ENCODE data around the gene TLCD3B. TPM values are rescaled to one million over a fixed set of nuclear protein-coding genes. Genes with fewer than 3 reads are reported as not detected.
A peak's percentile ranks its signal among the peaks of the same experiment; 100 is the strongest.

The TLCD3B gene
- total RNA-seq (under 1 TPM in 1 of 5 donors, not detected in 4; 0.92 TPM), polyA plus RNA-seq (under 1 TPM in 1 of 3 donors, not detected in 2; 0.18 TPM)
- long read RNA-seq, donor 1, partial matches to known transcripts, result 0 of 2 reads
- long read RNA-seq, donor 1, other reads (novel, unspliced or antisense), result 0 of 2 reads
- long read RNA-seq, donor 2, transcript FAM57B-202 (5 exons, 2,313 nt), result major isoform, 5 of 5 reads
- long read RNA-seq, donor 2, partial matches to known transcripts, result 0 of 5 reads
- long read RNA-seq, donor 2, other reads (novel, unspliced or antisense), result 0 of 5 reads
- long read RNA-seq, donor 3, partial matches to known transcripts, result 0 of 1 reads
- long read RNA-seq, donor 3, other reads (novel, unspliced or antisense), result 0 of 1 reads
- long read RNA-seq, donor 4, result 0 reads
- long read RNA-seq, donor 5, partial matches to known transcripts, result 0 of 3 reads
- long read RNA-seq, donor 5, other reads (novel, unspliced or antisense), result 0 of 3 reads
- long read RNA-seq, donor 6, partial matches to known transcripts, result 0 of 1 reads
- long read RNA-seq, donor 6, other reads (novel, unspliced or antisense), result 0 of 1 reads
- long read RNA-seq, donor 7, partial matches to known transcripts, result 0 of 1 reads
- long read RNA-seq, donor 7, other reads (novel, unspliced or antisense), result 0 of 1 reads
- long read RNA-seq, donor 8, partial matches to known transcripts, result 413 of 420 reads
- long read RNA-seq, donor 8, other reads (novel, unspliced or antisense), result 7 of 420 reads
- long read RNA-seq, donor 9, partial matches to known transcripts, result 123 of 123 reads
- long read RNA-seq, donor 9, other reads (novel, unspliced or antisense), result 0 of 123 reads
- long read RNA-seq, donor 10, result 0 reads

GRCh38 chr16:30030841-30031413 is at the start of gene TLCD3B:
TLCD3B (minus strand) TSS chr16:30031271; CDS start chr16:30030527, 744 bp downstream.
- Histone ChIP-seq H3K27me3 (peaks cover 24 to 98% (median 70%) of the 10 kb centered on the region in 3 donors), H3K36me3 (no peaks in the 10 kb centered on the region), H3K4me1 (peaks cover 7 to 12% (median 9%) of the 10 kb centered on the region in 4 donors), H3K9me3 (no peaks in the 10 kb centered on the region), H3K4me3 (peak within 1 kb of the TSS; percentile 5 to 26 (median 20)), H3K27ac (no peak within 1 kb of the TSS)
- 0 to 5% (median 2%) methylated on average over 17 to 27 of the region's 27 CpGs for WGBS, 5 donors
- peak in 1 of 2 donors; percentile 43 for DNase-seq
- TF ChIP-seq POLR2AphosphoS5 (IDR thresholded peaks at IDR 0.05) (no peak), CTCF (IDR thresholded peaks at IDR 0.05) (no peak)
- intact Hi-C loops (cut with DNase I; ENCODE audit: low total_unique reads), result no loop called here

GRCh38 chr16:30079480-30079879 is 48.4 kb upstream of the TLCD3B start:
- intact Hi-C loops (cut with DNase I; ENCODE audit: low total_unique reads), result no loop called here
- WGBS, 5 donors, result 76 to 91% (median 89%) methylated on average over 7 of the region's 7 CpGs
- H3K9me3 ChIP-seq, result no peaks in the 10 kb centered on the region
- H3K4me3 ChIP-seq, result no peak overlapping the region
- H3K36me3 ChIP-seq, result peaks cover 59 to 72% (median 70%) of the 10 kb centered on the region in 4 donors
- H3K27me3 ChIP-seq, result no peaks in the 10 kb centered on the region
- TF ChIP-seq CTCF (IDR thresholded peaks at IDR 0.05) (no peak), EP300 (IDR thresholded peaks at IDR 0.05) (no peak), POLR2A (IDR thresholded peaks at IDR 0.05) (no peak), POLR2AphosphoS5 (IDR thresholded peaks at IDR 0.05) (no peak)
- DNase-seq, result no peak
- H3K4me1 ChIP-seq, result peaks cover 24 to 62% (median 52%) of the 10 kb centered on the region in 4 donors
- no peak overlapping the region for H3K27ac ChIP-seq

GRCh38 chr16:30078744-30079143 is 47.7 kb upstream of the TLCD3B start:
- DNase-seq, result no peak
- Histone ChIP-seq H3K36me3 (peaks cover 51 to 65% (median 62%) of the 10 kb centered on the region in 4 donors), H3K27me3 (no peaks in the 10 kb centered on the region), H3K4me3 (peak overlapping the region in 1 of 4 donors; percentile 3), H3K4me1 (peaks cover 24 to 60% (median 52%) of the 10 kb centered on the region in 4 donors), H3K27ac (no peak overlapping the region), H3K9me3 (no peaks in the 10 kb centered on the region)
- intact Hi-C loops (cut with DNase I; ENCODE audit: low total_unique reads), result no loop called here
- TF ChIP-seq POLR2AphosphoS5 (IDR thresholded peaks at IDR 0.05), result no peak
- WGBS, 5 donors, result 84 to 85% (median 84%) methylated on average over 7 of the region's 7 CpGs

- H3K27ac ChIP-seq, result peak overlapping the region in 1 of 5 donors; percentile 20
- intact Hi-C loops (cut with DNase I; ENCODE audit: low total_unique reads), result no loop called here
- H3K36me3 ChIP-seq, result peaks cover 44 to 64% (median 62%) of the 10 kb centered on the region in 4 donors
- 60 to 76% (median 65%) methylated on average over 6 of the region's 6 CpGs for WGBS, 5 donors
- no peaks in the 10 kb centered on the region for H3K27me3 ChIP-seq
- no peak for DNase-seq
- TF ChIP-seq EP300 (IDR thresholded peaks at IDR 0.05) (no peak), CTCF (IDR thresholded peaks at IDR 0.05) (no peak), POLR2A (IDR thresholded peaks at IDR 0.05) (no peak)
- H3K4me3 ChIP-seq, result peak overlapping the region in 2 of 4 donors; percentile 90 to 98
- peaks cover 24 to 60% (median 52%) of the 10 kb centered on the region in 4 donors for H3K4me1 ChIP-seq
- no peaks in the 10 kb centered on the region for H3K9me3 ChIP-seq
Observed at GRCh38 chr16:30077656-30078055, 46.6 kb upstream of the TLCD3B start.
